Coronary artery (tissue), 2 donors: ENCODE data around the gene RAPGEF1.

Experiments
- DNase-seq: peaks from one replicate; pipeline ENCODE4 v3.0.0-alpha.2; 2017; ENCODE audit warnings: low spot score
- H3K27ac ChIP-seq, 2 donors: fragments of 200-600 bp; sonication (generic); one replicate each; pipeline ENCODE4 v1.5.1; 2016 to 2019
- H3K4me3 ChIP-seq: fragments of 200-600 bp; sonication (generic); 2 replicates; pipeline ENCODE4 v1.5.1; 2016; ENCODE audit warnings: mild to moderate bottlenecking, moderate library complexity
- TF ChIP-seq, protein P1 (sequence below): fragments of 200-600 bp; sonication (generic); IDR thresholded peaks from one replicate; pipeline ENCODE4 v1.5.1; 2019; ENCODE audit warnings: antibody characterized with exemption

The RAPGEF1 gene

GRCh38 chr9:131594906-131595665 is 144.8 kb downstream of the RAPGEF1 start:
- no peak for DNase-seq
- TF ChIP-seq, protein P1, sequence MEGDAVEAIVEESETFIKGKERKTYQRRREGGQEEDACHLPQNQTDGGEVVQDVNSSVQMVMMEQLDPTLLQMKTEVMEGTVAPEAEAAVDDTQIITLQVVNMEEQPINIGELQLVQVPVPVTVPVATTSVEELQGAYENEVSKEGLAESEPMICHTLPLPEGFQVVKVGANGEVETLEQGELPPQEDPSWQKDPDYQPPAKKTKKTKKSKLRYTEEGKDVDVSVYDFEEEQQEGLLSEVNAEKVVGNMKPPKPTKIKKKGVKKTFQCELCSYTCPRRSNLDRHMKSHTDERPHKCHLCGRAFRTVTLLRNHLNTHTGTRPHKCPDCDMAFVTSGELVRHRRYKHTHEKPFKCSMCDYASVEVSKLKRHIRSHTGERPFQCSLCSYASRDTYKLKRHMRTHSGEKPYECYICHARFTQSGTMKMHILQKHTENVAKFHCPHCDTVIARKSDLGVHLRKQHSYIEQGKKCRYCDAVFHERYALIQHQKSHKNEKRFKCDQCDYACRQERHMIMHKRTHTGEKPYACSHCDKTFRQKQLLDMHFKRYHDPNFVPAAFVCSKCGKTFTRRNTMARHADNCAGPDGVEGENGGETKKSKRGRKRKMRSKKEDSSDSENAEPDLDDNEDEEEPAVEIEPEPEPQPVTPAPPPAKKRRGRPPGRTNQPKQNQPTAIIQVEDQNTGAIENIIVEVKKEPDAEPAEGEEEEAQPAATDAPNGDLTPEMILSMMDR: no peak
- H3K4me3 ChIP-seq: no peak overlapping the region
- no peak overlapping the region for H3K27ac ChIP-seq

GRCh38 chr9:131593936-131594665 is 145.8 kb downstream of the RAPGEF1 start:
- TF ChIP-seq, protein P1: no peak
- Histone ChIP-seq H3K4me3 (no peak overlapping the region), H3K27ac (no peak overlapping the region)
- no peak for DNase-seq

GRCh38 chr9:131593091-131593820 is 146.6 kb downstream of the RAPGEF1 start:
- no peak for DNase-seq
- TF ChIP-seq, protein P1: no peak
- H3K4me3 ChIP-seq: no peak overlapping the region
- H3K27ac ChIP-seq: no peak overlapping the region

DNA sequence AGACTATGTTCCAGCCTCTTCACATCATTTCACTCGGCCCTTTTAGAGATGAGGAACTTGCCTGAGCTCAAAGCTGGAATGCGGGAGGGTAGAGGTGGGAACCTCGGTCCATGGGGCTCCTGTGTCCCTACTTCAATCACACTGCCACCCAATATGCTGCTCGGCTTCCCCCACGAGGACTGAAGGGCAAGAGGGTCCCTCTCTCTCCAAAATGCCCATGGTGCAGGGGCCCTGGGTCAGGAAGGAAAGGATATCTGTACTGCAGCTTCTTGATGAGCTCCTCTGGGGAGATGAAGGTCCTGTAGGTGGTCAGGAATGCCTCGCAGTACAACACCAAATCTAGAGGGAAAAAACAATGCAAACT is 148.0 kb downstream of the RAPGEF1 start:
- Histone ChIP-seq H3K4me3 (no peak overlapping the region), H3K27ac (peak overlapping the region in 1 of 2 donors; percentile 54)
- TF ChIP-seq, protein P1: no peak
- DNase-seq: no peak

GRCh38 chr9:131590907-131591844 is 148.7 kb downstream of the RAPGEF1 start:
- peak overlapping the region in 1 of 2 donors; percentile 54 for H3K27ac ChIP-seq
- TF ChIP-seq, protein P1: peak; percentile 82
- no peak overlapping the region for H3K4me3 ChIP-seq
- DNase-seq: peak; percentile 85

GRCh38 chr9:131590449-131590848 is 149.4 kb downstream of the RAPGEF1 start:
- DNase-seq: no peak
- Histone ChIP-seq H3K4me3 (no peak overlapping the region), H3K27ac (no peak overlapping the region)

More at GRCh38 chr9:131590449-131590848, 149.4 kb downstream of the RAPGEF1 start:
- TF ChIP-seq, protein P1: no peak
